GM18519 (cell line): ENCODE measurements around the gene GPC6.

Experiments
- ATAC-seq: cut with Tn5 transposase; IDR thresholded peaks from one replicate; pipeline ENCODE4 v1.9.1; 2021; ENCODE audit warnings: mild to moderate bottlenecking, moderate library complexity; ENCODE audit not compliant: unreplicated experiment, low FRiP score

Gene GPC6

DNA sequence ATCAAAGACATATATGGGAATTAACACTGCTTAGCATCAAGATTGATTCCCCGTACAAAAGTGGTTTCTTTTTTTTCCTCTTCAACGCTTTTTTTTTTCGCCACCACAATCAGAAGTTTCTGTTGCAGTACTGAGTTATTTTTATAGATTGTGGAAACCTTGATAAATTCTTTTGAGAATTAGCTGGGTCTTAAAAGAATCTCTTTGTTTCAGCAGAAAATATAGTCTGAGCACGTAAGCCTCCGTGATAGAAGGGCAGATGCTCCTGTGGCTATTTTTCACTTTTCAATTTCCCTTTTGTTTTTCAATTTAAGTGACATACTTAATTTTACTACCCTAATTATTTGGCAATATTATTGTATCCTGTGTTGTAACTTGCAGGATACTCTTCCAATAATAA is 721.0 kb downstream of the GPC6 start:
- no peak for ATAC-seq

DNA sequence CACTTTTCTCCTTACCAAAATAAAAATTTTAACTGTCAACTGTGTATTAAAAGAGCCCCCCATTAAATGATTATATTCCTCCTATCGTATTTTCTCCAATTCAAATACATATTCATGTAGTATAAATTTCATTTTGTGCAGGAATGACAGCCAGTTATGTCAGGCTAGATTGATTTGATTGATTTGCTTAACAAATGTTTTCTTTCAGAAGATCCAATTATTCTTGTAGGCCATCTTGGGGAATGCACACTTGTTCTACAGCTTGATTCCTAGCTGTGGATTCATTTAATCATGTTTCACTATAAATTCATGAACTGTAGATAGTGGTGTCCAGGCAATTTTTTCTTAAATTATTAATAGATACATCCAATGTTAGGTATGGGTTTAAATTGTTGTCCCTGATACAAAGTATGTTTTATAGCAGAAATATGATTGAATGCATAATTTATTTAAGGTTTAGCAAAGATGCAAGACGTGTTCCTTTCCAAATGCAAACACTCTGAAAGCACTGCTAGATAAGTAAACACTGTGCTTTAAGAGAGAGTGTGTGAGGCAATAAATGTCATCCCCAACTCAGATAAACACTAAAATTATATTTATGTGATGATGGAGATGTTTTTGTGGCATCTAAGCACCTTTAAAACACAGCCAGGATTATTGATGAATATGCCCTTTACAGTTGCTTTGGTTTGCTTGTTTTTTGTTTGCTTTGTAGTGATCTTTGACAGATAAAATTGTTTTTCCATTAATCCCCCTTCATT is 721.7 kb downstream of the GPC6 start:
- no peak for ATAC-seq

DNA sequence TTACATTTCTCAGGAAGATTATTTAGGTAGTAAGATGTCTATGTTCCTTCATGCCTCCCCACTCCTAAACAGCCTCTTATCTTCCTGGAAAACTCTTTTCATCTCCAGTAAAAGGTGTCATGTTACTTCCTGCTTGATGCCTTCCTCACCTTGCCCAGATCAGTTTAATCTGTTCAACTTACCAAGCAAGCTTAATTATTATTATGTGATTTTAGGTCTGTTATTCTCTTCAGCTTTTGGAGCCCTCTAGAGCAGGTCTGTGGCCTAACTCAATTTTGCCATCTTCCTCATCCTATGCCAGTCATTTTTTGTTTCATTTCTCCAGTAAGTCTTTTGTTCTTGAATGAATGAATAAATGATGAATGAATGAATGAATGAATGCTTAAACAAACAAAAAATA is 724.5 kb downstream of the GPC6 start:
- no peak for ATAC-seq

GRCh38 chr13:93951951-93952350 is 725.3 kb downstream of the GPC6 start:
- ATAC-seq = no peak

DNA sequence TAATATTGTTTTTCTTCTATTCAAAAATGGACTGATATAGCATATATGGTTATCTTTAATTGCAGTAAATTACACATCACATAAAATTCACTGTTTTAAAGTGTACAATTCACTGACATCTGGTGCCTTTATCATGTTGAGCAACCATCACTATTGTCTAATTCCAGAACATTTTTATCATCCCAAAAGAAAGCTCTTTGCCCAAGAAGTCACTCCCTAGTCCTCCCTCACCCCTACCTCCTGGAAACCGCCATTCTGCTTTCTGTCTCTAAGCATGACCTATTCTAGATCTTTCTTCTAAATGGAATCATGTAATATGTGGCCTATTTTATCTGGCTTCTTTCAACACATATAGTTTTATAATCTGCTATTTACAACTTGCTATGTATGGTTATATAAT is 727.2 kb downstream of the GPC6 start:
- no peak for ATAC-seq

GRCh38 chr13:93955904-93956303 is 729.3 kb downstream of the GPC6 start:
- ATAC-seq = no peak

DNA sequence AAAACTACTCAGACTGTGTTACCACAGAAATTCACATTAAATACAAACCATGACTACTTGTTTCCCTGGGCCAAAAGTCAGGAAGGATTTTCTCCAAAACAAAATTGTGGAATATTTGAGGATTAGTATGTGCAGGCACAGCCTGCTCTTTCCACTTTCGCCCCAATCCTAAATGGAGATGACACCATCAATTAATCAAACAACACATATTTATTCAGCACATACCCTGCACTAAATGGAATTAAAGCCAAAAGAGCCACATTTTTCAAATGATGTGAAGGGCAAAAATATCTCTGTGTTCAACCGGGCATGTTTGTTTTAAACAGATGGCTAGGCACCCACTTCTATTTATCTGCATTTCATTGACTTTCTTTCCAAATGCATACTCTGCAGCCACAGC is 729.8 kb downstream of the GPC6 start:
- ATAC-seq = no peak

DNA sequence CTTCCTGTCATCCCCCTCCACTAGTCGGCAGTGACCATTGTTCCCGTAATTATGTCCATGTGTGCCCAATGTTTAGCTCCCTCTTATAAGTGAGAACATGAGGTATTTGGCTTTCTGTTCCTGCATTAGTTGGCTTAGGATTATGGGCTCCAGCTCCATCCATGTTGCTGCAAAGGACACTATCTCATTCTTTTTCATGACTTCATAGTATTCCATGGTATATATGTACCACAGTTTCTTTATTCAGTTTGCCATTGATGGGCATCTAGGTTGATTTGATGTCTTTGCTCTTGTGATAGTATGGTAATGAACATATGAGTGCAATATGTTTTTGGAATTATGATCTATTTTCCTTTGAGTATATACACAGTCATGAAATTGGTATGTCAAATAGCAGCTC is 730.8 kb downstream of the GPC6 start:
- ATAC-seq = no peak

- ATAC-seq = no peak
Measured at GRCh38 chr13:93959796-93960533, 733.4 kb downstream of the GPC6 start.

GRCh38 chr13:93963266-93964145 is 736.9 kb downstream of the GPC6 start:
- no peak for ATAC-seq

- no peak for ATAC-seq
Measured at GRCh38 chr13:93964146-93964512, 737.5 kb downstream of the GPC6 start.

DNA sequence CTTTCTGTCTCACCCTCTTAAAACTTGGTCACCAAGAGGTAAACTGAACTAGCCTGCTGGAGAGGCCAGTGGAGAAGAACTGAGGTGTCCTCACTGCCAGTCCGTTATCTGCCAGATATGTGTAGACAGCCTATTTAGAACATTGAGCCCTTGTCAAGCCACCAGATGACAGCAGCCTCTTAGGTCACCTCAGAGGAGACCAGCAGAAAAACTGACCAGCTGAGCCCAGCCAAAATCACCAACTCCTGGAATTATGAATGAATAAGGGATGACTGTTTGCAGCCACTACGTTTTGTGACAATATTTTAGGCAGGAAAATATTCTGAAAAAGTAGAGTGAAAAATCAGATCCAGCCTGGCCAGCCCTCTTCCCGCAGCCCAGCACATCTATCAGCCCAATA is 739.0 kb downstream of the GPC6 start:
- no peak for ATAC-seq

GRCh38 chr13:93966267-93966936 is 739.8 kb downstream of the GPC6 start:
- no peak for ATAC-seq

GRCh38 chr13:93967286-93967685 is 740.7 kb downstream of the GPC6 start:
- ATAC-seq = no peak

DNA sequence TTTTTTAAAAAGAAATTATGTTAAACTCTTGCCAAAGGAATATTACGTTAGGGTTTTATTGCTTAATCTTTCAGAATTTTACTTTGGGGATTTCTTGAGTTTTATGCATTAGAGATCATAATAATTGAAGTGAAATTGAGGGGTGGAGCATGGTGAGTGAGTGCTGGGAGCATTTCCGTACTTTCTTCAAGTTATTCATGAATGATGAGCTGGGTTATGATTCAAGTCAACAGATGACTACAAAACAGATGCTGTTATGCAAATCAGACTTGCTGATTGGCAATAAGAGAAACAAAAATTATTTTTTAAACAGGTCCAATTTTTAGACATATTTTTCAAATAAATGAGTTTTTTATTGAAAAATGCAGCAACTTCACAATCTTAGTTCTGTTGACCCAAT is 748.6 kb downstream of the GPC6 start:
- ATAC-seq = no peak

DNA sequence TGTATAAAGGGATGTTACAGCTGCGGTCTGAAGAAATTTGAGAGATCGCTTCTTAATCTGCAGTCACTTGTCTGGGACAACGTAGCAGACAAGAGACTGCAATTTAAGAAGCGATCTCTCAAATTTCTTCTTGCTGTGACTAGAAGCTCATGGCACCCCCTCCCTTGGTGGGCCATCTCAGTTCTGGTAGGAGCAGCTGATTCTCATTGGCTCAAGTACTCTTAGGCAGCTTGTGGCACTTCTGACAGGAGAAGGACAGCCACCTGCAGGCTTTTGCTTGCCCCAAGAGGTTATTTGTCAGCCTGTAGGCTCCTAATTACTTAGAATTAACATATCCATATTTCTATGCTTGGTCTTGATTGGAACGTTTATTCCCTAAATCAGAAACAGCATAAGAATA is 749.9 kb downstream of the GPC6 start:
- no peak for ATAC-seq

DNA sequence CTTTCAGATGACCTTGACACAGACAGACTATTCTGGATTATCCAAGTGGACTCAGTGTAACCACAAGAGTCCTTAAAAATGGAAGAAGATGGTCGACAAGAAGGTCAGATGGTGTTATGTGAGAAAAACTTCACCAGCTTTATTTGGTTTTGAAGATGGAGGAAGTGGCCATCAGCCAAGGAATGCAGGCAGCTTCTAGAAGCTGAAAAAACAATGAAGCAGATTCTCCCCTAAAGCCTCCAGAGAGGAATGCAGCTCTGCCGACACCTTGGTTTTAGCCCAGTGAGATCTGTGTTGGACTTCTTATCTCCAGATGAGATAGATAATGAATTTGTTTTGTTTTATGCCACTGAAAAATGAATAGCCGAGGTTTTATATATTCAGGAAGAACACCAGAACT is 751.4 kb downstream of the GPC6 start:
- ATAC-seq = no peak

GRCh38 chr13:93981426-93981977 is 754.9 kb downstream of the GPC6 start:
- ATAC-seq = no peak

- no peak for ATAC-seq
Measured at GRCh38 chr13:93982179-93982918, 755.7 kb downstream of the GPC6 start.

- ATAC-seq = no peak
Measured at GRCh38 chr13:93984052-93984451, 757.4 kb downstream of the GPC6 start.
